BJ (cell line): ENCODE measurements around the gene GALNT1. TPM values are rescaled to one million over a fixed set of nuclear protein-coding genes. Genes with fewer than 3 reads are reported as not detected.

ENCODE experiments used
- CTCF ChIA-PET: fragments of 350-600 bp; formaldehyde crosslinking; extraction: SDS; loops from one replicate; lab custom pipeline; 2021; ENCODE audit warnings: antibody characterized with exemption, inconsistent platforms; lab: Yijun Ruan, JAX
- POLR2A ChIA-PET: fragments of 300-600 bp; sonication (Branson Sonifier 250); formaldehyde crosslinking; extraction: SDS; loops from one replicate; lab custom pipeline; 2021; ENCODE audit warnings: antibody characterized with exemption; lab: Charles Lee
- DNase-seq: peaks from one replicate; pipeline ENCODE4 v3.0.0-alpha.2; 2011; ENCODE audit warnings: low read depth
- H3K27me3 ChIP-seq: 2 replicates; pipeline ENCODE4 v1.6.0; 2011; ENCODE audit warnings: low read length; ENCODE audit not compliant: control insufficient read depth, insufficient read depth
- H3K36me3 ChIP-seq: 2 replicates; pipeline ENCODE4 v1.5.1; 2011; ENCODE audit warnings: low read length; ENCODE audit not compliant: control insufficient read depth, insufficient read depth
- H3K4me3 ChIP-seq: 2 replicates; pipeline ENCODE4 v1.5.1; 2011; ENCODE audit warnings: low read depth, mild to moderate bottlenecking, control low read depth, low read length
- polyA plus RNA-seq: library from polyadenylated mRNA; depleted of rRNA; stranded (reverse); fragments of >200 nt; gene quantifications from 2 replicates; pipeline ENCODE4 v1.2.3, GENCODE V29; 2011
- TF ChIP-seq, protein P1 (sequence below): IDR thresholded peaks from 2 replicates; pipeline ENCODE4 v1.5.1; 2011; ENCODE audit warnings: low read depth, mild to moderate bottlenecking, control low read depth, inconsistent platforms, low read length, moderate library complexity; ENCODE audit not compliant: insufficient read depth

Gene GALNT1
- polyA plus RNA-seq, 1 experiment = 23.3 TPM

DNA sequence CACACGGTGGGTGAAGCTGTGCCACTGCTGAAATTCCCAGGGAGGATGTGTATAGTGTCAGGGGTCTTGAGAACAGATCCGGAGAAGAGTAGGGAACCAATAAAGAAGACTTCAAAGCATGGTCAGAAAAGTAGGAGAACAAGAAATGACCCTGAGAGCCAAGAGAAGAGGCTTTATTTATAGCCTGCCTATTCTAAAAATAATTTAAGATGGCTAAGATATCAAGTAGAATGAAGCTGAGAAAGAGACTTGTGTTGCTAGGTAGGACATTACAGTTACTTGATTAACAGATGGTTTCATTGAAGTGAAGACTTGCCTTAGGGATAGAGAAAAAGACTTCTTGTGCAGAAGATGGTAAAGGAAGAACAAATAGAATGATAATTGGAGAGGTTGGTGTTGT, 43.7 kb downstream of the GALNT1 start:
- Histone ChIP-seq H3K27me3 (no peaks in the 10 kb centered on the region), H3K36me3 (no peaks in the 10 kb centered on the region), H3K4me3 (no peak overlapping the region)
- TF ChIP-seq, protein P1, sequence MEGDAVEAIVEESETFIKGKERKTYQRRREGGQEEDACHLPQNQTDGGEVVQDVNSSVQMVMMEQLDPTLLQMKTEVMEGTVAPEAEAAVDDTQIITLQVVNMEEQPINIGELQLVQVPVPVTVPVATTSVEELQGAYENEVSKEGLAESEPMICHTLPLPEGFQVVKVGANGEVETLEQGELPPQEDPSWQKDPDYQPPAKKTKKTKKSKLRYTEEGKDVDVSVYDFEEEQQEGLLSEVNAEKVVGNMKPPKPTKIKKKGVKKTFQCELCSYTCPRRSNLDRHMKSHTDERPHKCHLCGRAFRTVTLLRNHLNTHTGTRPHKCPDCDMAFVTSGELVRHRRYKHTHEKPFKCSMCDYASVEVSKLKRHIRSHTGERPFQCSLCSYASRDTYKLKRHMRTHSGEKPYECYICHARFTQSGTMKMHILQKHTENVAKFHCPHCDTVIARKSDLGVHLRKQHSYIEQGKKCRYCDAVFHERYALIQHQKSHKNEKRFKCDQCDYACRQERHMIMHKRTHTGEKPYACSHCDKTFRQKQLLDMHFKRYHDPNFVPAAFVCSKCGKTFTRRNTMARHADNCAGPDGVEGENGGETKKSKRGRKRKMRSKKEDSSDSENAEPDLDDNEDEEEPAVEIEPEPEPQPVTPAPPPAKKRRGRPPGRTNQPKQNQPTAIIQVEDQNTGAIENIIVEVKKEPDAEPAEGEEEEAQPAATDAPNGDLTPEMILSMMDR = no peak
- POLR2A ChIA-PET = no interaction called here
- CTCF ChIA-PET = interaction anchor here (0.6 to 1.2 kb wide), 2 partner anchors 9 to 10 kb away, joined by 3 to 4 read pairs; no protein-coding TSS in a partner anchor
- no peak for DNase-seq

DNA sequence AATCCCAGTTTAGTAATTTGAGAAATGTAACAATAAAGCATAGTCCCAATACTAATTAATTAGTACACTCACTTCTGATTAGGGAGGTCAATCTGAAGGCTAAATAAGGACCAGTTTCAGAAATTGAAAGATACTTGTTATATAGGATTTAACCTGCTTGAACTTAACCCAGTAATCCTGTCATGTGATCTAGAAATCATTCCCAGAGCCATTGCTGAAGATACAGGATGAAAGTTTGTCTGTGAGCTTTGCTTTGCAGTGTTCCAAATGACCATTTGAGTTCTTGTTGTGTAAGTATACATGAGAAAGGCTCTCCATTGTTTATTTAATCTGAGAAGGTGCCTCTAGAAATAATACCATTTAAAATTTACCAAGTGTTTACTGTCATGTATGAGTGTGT, 52.2 kb downstream of the GALNT1 start:
- POLR2A ChIA-PET = interaction anchor here (0.6 kb wide), 1 partner anchor 22 kb away, joined by 3 read pairs; no protein-coding TSS in a partner anchor
- no peak overlapping the region for H3K4me3 ChIP-seq
- CTCF ChIA-PET = no interaction called here
- H3K27me3 ChIP-seq = no peaks in the 10 kb centered on the region
- no peak for DNase-seq
- no peaks in the 10 kb centered on the region for H3K36me3 ChIP-seq
- TF ChIP-seq, protein P1 = no peak

DNA sequence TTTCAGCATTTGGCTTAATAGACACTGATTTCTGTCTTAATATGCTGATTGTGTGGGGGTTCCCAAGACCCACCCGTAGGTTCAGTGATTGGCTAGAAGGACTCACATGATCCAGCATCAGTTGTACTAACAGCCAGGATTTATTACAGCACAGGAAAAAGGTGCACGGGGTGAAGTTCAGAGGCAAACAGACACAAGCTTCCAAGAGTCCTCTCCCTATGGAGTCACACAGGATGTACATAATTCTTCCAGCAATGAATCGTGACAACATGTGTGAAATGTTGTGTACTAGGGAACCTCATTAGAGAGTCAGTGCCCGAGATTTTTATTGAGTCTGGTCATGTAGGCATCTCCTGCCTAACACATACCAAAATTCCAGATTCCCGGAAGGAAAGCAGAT, 52.8 kb downstream of the GALNT1 start:
- Histone ChIP-seq H3K4me3 (no peak overlapping the region), H3K27me3 (no peaks in the 10 kb centered on the region), H3K36me3 (no peaks in the 10 kb centered on the region)
- ChIA-PET POLR2A (no interaction called here), CTCF (interaction anchor here (0.5 kb wide), 1 partner anchor 9 kb away, joined by 3 read pairs; no protein-coding TSS in a partner anchor)
- peak; percentile 15 for DNase-seq
- TF ChIP-seq, protein P1 = no peak

- ChIA-PET POLR2A (interaction anchor here (0.5 kb wide), 1 partner anchor 394 kb away, joined by 3 read pairs; no protein-coding TSS in a partner anchor), CTCF (interaction anchor here (0.8 kb wide), 1 partner anchor 10 kb away, joined by 4 read pairs; no protein-coding TSS in a partner anchor)
- TF ChIP-seq, protein P1 = no peak
- peak; percentile 54 for DNase-seq
- Histone ChIP-seq H3K4me3 (no peak overlapping the region), H3K27me3 (no peaks in the 10 kb centered on the region), H3K36me3 (no peaks in the 10 kb centered on the region)
These were observed 53.6 kb downstream of the GALNT1 start for GRCh38 chr18:35635170-35635569.

DNA sequence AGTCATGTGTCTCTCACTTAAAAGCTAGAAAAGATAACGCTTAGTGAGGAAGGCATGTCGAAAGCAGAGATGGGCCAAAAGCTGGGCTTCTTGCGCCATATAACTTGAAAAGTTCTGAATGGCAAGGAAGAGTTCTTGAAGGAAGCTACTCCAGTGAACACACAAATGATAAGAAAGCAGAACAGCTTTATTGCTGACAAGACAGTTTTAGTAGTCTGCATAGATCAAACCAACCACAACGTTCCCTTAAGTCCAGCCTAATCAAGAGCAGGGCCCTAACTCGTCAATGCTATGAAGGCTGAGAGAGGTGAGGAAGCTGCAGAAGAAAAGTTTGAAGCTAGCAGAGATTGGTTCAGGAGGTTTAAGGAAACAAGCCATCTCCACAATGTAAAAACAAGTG, 55.7 kb downstream of the GALNT1 start:
- TF ChIP-seq, protein P1 = no peak
- no peaks in the 10 kb centered on the region for H3K36me3 ChIP-seq
- CTCF ChIA-PET = interaction anchor here (0.6 to 0.8 kb wide), 2 partner anchors 27 to 1482 kb away, joined by 3 read pairs; no protein-coding TSS in a partner anchor
- no peaks in the 10 kb centered on the region for H3K27me3 ChIP-seq
- POLR2A ChIA-PET = interaction anchor here (0.5 kb wide), 1 partner anchor 107 kb away, joined by 3 read pairs; no protein-coding TSS in a partner anchor
- H3K4me3 ChIP-seq = no peak overlapping the region
- no peak for DNase-seq
